A673 (cell line): ENCODE measurements around the gene TTLL5.

Experiments
- CTCF ChIP-seq: fragments of 300-800, 200-600 bp; sonication (generic); conservative IDR thresholded peaks from 2 replicates; pipeline ENCODE4 v1.5.1; 2017; ENCODE audit warnings: low read depth, mild to moderate bottlenecking, antibody characterized with exemption, low read length, moderate library complexity, mixed read lengths
- EZH2 ChIP-seq: fragments of 200-600 bp; sonication (generic); IDR thresholded peaks from 2 replicates; pipeline ENCODE4 v1.6.1; 2017; ENCODE audit warnings: borderline replicate concordance, low read depth, mild to moderate bottlenecking, mixed read lengths, antibody characterized with exemption, low read length; ENCODE audit not compliant: poor library complexity, severe bottlenecking

GRCh38 chr14:75835737-75836136 is 174.7 kb downstream of the TTLL5 start:
- TF ChIP-seq CTCF (no peak), EZH2 (no peak)
